ENCODE results near the gene JADE2. TPM values are rescaled to one million over a fixed set of nuclear protein-coding genes. Genes with fewer than 3 reads are reported as not detected.
"Not testable (repeated sequence)": the region's sequence is repeated elsewhere in the genome, so short reads cannot be mapped to it uniquely, and the experiment has no call there.

Gene JADE2
- total RNA-seq, 2 donors from 2014 or later: 75.3 to 93.3 TPM

- H3K4me1 Mint-ChIP-seq: peaks cover 41% of the 10 kb centered on the region
- H3K36me3 Mint-ChIP-seq (ENCODE audit: low read depth): peaks cover 90% of the 10 kb centered on the region
- no peaks in the 10 kb centered on the region for H3K27me3 Mint-ChIP-seq
- ATAC-seq (replicated peaks): peak; percentile 57
- H3K9me3 Mint-ChIP-seq: no peaks in the 10 kb centered on the region
- H3K27ac Mint-ChIP-seq: peak overlapping the region; percentile 89
- peak overlapping the region; percentile 54 for H3K4me3 Mint-ChIP-seq
Measured at GRCh38 chr5:134549714-134550113, 24.2 kb downstream of the JADE2 start.

GRCh38 chr5:134550271-134551214 lies 25.1 kb downstream of the JADE2 start:
- no peak for ATAC-seq (replicated peaks)
- peak overlapping the region; percentile 89 for H3K27ac Mint-ChIP-seq
- peak overlapping the region; percentile 19 for H3K4me3 Mint-ChIP-seq
- H3K36me3 Mint-ChIP-seq (ENCODE audit: low read depth): peaks cover 90% of the 10 kb centered on the region
- H3K27me3 Mint-ChIP-seq: no peaks in the 10 kb centered on the region
- no peaks in the 10 kb centered on the region for H3K9me3 Mint-ChIP-seq
- peaks cover 40% of the 10 kb centered on the region for H3K4me1 Mint-ChIP-seq

GRCh38 chr5:134551901-134552300 lies 26.4 kb downstream of the JADE2 start:
- Mint-ChIP-seq H3K4me3 (no peak overlapping the region), H3K4me1 (peaks cover 52% of the 10 kb centered on the region), H3K36me3 (ENCODE audit: low read depth) (peaks cover 98% of the 10 kb centered on the region), H3K9me3 (peaks cover 2% of the 10 kb centered on the region), H3K27ac (peak overlapping the region; percentile 61), H3K27me3 (no peaks in the 10 kb centered on the region)
- ATAC-seq (replicated peaks): no peak

GRCh38 chr5:134552301-134552700 lies 26.8 kb downstream of the JADE2 start:
- peaks cover 4% of the 10 kb centered on the region for H3K9me3 Mint-ChIP-seq
- no peak overlapping the region for H3K4me3 Mint-ChIP-seq
- peaks cover 97% of the 10 kb centered on the region for H3K36me3 Mint-ChIP-seq (ENCODE audit: low read depth)
- no peaks in the 10 kb centered on the region for H3K27me3 Mint-ChIP-seq
- H3K27ac Mint-ChIP-seq: peak overlapping the region; percentile 61
- no peak for ATAC-seq (replicated peaks)
- peaks cover 54% of the 10 kb centered on the region for H3K4me1 Mint-ChIP-seq

- not testable (repeated sequence) for H3K27me3 Mint-ChIP-seq
- H3K36me3 Mint-ChIP-seq (ENCODE audit: low read depth): peaks cover 93% of the 10 kb centered on the region
- H3K4me1 Mint-ChIP-seq: peaks cover 54% of the 10 kb centered on the region
Measured at GRCh38 chr5:134552716-134553115, 27.2 kb downstream of the JADE2 start.

GRCh38 chr5:134553821-134554267 lies 28.4 kb downstream of the JADE2 start:
- H3K27me3 Mint-ChIP-seq: no peaks in the 10 kb centered on the region
- peaks cover 82% of the 10 kb centered on the region for H3K36me3 Mint-ChIP-seq (ENCODE audit: low read depth)
- peak overlapping the region; percentile 92 for H3K4me3 Mint-ChIP-seq
- ATAC-seq (replicated peaks): no peak
- peaks cover 4% of the 10 kb centered on the region for H3K9me3 Mint-ChIP-seq
- H3K4me1 Mint-ChIP-seq: peaks cover 46% of the 10 kb centered on the region
- H3K27ac Mint-ChIP-seq: peak overlapping the region; percentile 98

More at GRCh38 chr5:134552716-134553115, 27.2 kb downstream of the JADE2 start:
- not testable (repeated sequence) for H3K4me3 Mint-ChIP-seq; ATAC-seq (replicated peaks); H3K27ac Mint-ChIP-seq; H3K9me3 Mint-ChIP-seq

GRCh38 chr5:134554319-134555222 lies 29.1 kb downstream of the JADE2 start:
- Mint-ChIP-seq H3K27ac (peak overlapping the region; percentile 98), H3K4me1 (peaks cover 43% of the 10 kb centered on the region), H3K4me3 (peak overlapping the region; percentile 92), H3K9me3 (peaks cover 4% of the 10 kb centered on the region), H3K27me3 (no peaks in the 10 kb centered on the region), H3K36me3 (ENCODE audit: low read depth) (peaks cover 80% of the 10 kb centered on the region)
- ATAC-seq (replicated peaks): peak; percentile 59

- no peaks in the 10 kb centered on the region for H3K27me3 Mint-ChIP-seq
- H3K4me3 Mint-ChIP-seq: peak overlapping the region; percentile 92
- H3K4me1 Mint-ChIP-seq: peaks cover 41% of the 10 kb centered on the region
- peak overlapping the region; percentile 98 for H3K27ac Mint-ChIP-seq
- peak; percentile 1 for ATAC-seq (replicated peaks)
- H3K9me3 Mint-ChIP-seq: peaks cover 4% of the 10 kb centered on the region
- H3K36me3 Mint-ChIP-seq (ENCODE audit: low read depth): peaks cover 80% of the 10 kb centered on the region
Measured at GRCh38 chr5:134555223-134555889, 29.9 kb downstream of the JADE2 start.

- H3K27me3 Mint-ChIP-seq: no peaks in the 10 kb centered on the region
- H3K9me3 Mint-ChIP-seq: peaks cover 4% of the 10 kb centered on the region
- peak overlapping the region; percentile 92 for H3K4me3 Mint-ChIP-seq
- peaks cover 80% of the 10 kb centered on the region for H3K36me3 Mint-ChIP-seq (ENCODE audit: low read depth)
- peak overlapping the region; percentile 98 for H3K27ac Mint-ChIP-seq
- ATAC-seq (replicated peaks): peak; percentile 94
- peaks cover 39% of the 10 kb centered on the region for H3K4me1 Mint-ChIP-seq
Measured at GRCh38 chr5:134555890-134556311, 30.4 kb downstream of the JADE2 start.

- H3K27me3 Mint-ChIP-seq; H3K9me3 Mint-ChIP-seq; ATAC-seq (replicated peaks): not testable (repeated sequence)
- Mint-ChIP-seq H3K36me3 (ENCODE audit: low read depth) (peaks cover 80% of the 10 kb centered on the region), H3K4me1 (peaks cover 37% of the 10 kb centered on the region), H3K27ac (peak overlapping the region; percentile 98), H3K4me3 (peak overlapping the region; percentile 92)
Measured at GRCh38 chr5:134556588-134556987, 31.1 kb downstream of the JADE2 start.

GRCh38 chr5:134556994-134557393 lies 31.5 kb downstream of the JADE2 start:
- no peak for ATAC-seq (replicated peaks)
- peaks cover 4% of the 10 kb centered on the region for H3K9me3 Mint-ChIP-seq
- H3K4me1 Mint-ChIP-seq: peaks cover 34% of the 10 kb centered on the region
- H3K36me3 Mint-ChIP-seq (ENCODE audit: low read depth): peaks cover 80% of the 10 kb centered on the region
- no peaks in the 10 kb centered on the region for H3K27me3 Mint-ChIP-seq
- peak overlapping the region; percentile 98 for H3K27ac Mint-ChIP-seq
- H3K4me3 Mint-ChIP-seq: peak overlapping the region; percentile 92

- peak overlapping the region; percentile 15 for H3K27ac Mint-ChIP-seq
- no peak overlapping the region for H3K4me3 Mint-ChIP-seq
- peaks cover 4% of the 10 kb centered on the region for H3K9me3 Mint-ChIP-seq
- peaks cover 24% of the 10 kb centered on the region for H3K4me1 Mint-ChIP-seq
- no peak for ATAC-seq (replicated peaks)
- no peaks in the 10 kb centered on the region for H3K27me3 Mint-ChIP-seq
- peaks cover 80% of the 10 kb centered on the region for H3K36me3 Mint-ChIP-seq (ENCODE audit: low read depth)
Measured at GRCh38 chr5:134559672-134560071, 34.2 kb downstream of the JADE2 start.

- peak overlapping the region; percentile 71 for H3K27ac Mint-ChIP-seq
- H3K4me1 Mint-ChIP-seq: peaks cover 14% of the 10 kb centered on the region
- no peak overlapping the region for H3K4me3 Mint-ChIP-seq
- H3K9me3 Mint-ChIP-seq: peaks cover 4% of the 10 kb centered on the region
- ATAC-seq (replicated peaks): no peak
- H3K36me3 Mint-ChIP-seq (ENCODE audit: low read depth): peaks cover 80% of the 10 kb centered on the region
- no peaks in the 10 kb centered on the region for H3K27me3 Mint-ChIP-seq
Measured at GRCh38 chr5:134560698-134561097, 35.2 kb downstream of the JADE2 start.

GRCh38 chr5:134561871-134562296 lies 36.4 kb downstream of the JADE2 start:
- no peak for ATAC-seq (replicated peaks)
- Mint-ChIP-seq H3K4me1 (peaks cover 2% of the 10 kb centered on the region), H3K27ac (peak overlapping the region; percentile 71), H3K4me3 (no peak overlapping the region), H3K27me3 (no peaks in the 10 kb centered on the region), H3K36me3 (ENCODE audit: low read depth) (peaks cover 80% of the 10 kb centered on the region), H3K9me3 (peaks cover 2% of the 10 kb centered on the region)

Measured in activated T-helper 17 cell treated with anti-CD3 and anti-CD28 coated beads, Interleukin-2, amount 50 U/mL, for 72 hours (primary cell).